Tongue (tissue), 2 donors: ENCODE results near the gene MYO10. TPM values are rescaled to one million over a fixed set of nuclear protein-coding genes. Genes with fewer than 3 reads are reported as not detected.

Source experiments
- DNase-seq: peaks from one replicate; pipeline ENCODE4 v3.0.0-alpha.2; 2015
- total RNA-seq: library from RNA; depleted of rRNA; stranded (reverse); fragments of >200 nt; gene quantifications from one replicate; pipeline ENCODE4 v1.2.3, GENCODE V29; 2014

The MYO10 gene
- total RNA-seq, 1 donor from 2014 or later, result 27.1 TPM

GRCh38 chr5:16812448-16812847 is 123.6 kb downstream of the MYO10 start:
- DNase-seq, result no peak

DNA sequence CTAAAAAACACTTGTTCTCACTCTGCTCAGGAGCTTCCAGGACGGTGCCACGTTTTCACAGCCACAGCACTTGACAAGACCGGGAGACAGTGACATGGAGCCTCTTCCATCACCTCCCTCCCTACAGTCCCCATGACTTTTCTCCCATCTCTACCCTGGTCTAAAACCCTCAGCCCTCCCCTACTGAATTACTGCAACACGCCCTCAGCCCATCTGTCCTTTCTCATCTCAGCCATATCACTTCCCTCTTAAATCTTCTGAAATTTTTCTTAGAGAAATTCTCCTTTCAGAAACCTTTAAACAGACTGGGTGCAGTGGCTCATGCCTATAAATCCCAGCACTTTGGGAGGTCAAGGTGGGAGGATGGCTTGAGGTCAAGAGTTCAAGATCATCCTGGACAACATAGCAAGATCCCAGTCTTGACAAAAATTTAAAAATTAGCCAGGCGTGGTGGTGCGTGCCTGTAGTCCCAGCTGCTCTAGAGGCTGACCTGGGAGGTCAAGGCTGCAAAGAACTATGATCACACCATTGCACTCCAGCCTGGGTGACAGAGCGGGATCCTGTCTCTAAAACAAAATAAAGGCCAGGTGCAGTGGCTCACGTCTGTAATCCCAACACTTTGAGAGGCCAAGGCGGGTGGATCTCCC is 125.8 kb downstream of the MYO10 start:
- peak; percentile 27 for DNase-seq

DNA sequence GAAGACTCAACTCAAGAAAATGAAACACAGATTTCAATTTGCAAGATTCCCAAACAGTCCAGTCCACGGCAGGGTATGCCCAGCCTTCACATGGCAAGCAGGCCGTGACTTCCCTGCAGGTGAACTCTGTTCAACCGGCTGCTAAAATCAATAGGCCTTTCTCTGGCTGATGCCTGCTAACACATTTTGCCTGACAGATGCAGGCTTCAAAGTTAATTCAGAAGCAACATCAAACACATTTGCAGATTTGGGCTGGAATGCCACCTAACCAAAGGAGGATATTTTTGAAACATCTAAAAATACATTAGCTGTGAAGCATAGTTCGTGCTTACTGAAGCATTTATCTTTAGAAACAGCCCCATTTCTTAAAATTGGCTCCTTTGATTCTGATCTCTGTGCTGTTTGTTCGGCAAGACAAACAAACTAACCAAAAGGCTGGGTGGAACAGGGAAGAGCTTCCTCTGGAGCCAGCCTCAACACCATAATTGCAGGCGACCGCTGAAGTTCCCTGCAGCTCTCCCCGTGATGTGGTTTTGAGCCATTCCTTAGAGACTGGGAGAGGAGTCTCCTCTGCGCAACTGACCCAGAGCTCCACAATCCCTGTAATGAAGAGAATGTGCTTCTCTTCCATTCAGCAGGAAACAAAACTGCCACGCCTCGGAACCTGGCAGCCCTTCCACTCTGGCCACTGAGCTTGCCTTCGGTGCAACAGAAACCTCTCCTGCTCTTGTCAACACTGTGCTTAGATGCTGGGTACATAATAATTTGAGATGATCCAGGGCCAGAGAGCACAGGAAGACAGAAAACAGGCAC is 126.5 kb downstream of the MYO10 start:
- DNase-seq, result peak; percentile 58

DNA sequence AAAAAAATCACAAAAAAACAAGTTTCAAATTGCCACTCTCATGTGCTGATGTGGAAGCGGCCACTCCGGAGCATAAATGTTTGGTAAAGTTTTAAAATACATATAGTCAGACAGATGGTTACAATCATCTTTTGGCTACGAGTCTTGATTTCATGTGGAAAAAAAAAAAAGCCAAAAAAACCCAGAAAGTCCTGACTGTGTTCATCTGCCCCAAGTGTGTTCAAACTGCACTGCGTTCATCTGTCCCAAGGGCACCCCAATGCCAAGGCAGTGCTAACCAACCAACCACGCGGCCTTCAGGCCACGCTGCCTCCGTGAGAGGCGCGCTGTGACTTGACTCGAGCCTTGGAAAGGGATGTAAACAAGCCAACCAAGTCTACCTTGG is 127.1 kb downstream of the MYO10 start:
- peak; percentile 40 for DNase-seq

- DNase-seq, result no peak
Observed at GRCh38 chr5:16808021-16808420, 128.1 kb downstream of the MYO10 start.

GRCh38 chr5:16807547-16807864 is 128.6 kb downstream of the MYO10 start:
- no peak for DNase-seq

DNA sequence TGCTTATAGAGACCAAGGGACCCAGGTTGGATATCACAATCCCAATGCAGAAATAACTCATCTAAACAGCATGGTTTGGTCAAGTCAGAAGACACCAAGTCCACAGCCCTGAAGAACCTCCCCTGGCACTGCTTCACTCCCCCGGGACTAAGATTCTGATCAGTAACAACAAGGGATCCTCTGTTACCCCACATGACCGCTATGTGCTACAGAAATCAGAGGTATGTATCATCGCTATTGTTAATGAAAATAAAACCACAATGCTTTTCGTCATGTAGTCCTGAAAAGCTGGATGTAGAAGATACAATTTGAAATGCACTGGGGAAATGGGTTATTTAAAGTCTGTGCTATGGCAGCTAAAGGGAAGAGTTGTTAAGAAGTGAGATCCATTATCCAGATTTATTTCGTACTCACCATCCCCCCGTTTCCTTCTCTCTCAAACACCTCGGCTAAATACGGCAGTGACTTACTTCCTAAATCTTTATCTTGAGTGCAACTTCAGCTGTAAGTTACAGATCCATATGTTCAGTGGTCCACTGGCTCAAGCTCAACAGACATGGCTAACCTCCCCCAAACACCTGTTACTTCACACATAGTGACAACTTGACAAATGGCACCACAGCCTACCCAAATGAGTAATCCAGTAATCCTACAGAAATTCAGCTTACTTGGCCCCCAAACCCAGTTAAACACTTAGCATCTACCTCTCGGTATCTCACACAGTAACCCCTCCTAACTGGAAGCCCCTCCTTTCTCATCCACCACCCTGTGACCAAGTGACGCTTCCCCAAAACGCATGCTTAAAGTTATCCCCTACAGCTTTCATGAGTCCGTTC is 129.2 kb downstream of the MYO10 start:
- peak; percentile 86 for DNase-seq

GRCh38 chr5:16805486-16805885 is 130.6 kb downstream of the MYO10 start:
- peak; percentile 48 for DNase-seq

DNA sequence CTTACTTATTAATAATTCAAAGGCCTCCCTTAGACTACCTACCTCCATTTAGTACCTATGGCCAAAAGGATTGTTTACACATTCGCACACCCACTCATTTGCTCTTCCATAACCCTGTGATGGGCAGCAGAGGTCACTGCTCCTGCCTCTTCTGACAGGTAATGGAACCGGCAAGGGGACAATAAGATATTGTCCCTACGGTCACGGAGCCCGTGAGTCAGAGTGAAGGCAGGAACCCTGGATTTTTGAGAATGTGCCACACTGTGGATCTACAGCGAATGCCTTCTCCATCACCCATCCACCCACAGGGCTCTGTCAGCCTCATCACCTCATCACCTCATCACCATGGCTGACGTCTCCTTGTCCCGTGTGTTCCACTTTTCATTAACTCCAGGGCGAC is 132.3 kb downstream of the MYO10 start:
- DNase-seq, result no peak

DNA sequence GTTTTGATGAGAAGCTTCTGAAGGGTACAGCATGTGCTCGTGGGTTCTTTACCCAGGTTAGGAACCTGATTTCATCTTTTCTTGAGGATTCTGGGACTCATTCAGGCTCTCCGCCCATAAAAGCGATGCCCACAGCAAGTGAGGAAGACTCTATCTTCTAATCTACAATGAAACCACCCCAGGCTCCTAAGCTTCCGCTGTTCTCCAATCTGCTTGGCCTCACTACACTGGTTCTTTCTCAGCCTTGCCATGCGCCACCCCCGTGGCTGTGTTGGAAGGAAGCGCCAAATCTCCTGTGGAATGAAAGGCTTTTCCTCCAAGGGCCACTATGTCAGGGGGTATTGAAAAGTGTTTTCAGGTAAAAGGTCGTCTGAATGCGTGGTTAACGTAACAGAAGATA is 135.6 kb downstream of the MYO10 start:
- DNase-seq, result no peak

DNA sequence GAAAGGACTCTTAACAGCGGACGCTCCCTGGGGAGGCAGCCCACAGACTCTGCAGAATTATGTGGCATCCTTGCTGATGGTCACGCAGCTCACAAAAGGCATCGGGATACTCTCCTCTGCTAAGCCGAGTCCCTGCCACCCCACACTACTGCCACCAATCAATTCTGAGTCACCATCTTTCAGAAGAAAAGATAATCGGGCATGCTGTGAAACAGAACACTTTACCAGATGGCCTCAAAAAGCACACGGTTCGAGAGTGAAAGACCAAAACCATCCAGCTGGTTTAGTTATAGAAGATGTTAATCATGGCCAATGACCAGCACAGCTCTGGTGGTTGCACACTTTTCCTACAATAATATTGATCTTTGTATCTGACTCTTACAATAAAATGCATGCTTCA is 136.3 kb downstream of the MYO10 start:
- no peak for DNase-seq

DNA sequence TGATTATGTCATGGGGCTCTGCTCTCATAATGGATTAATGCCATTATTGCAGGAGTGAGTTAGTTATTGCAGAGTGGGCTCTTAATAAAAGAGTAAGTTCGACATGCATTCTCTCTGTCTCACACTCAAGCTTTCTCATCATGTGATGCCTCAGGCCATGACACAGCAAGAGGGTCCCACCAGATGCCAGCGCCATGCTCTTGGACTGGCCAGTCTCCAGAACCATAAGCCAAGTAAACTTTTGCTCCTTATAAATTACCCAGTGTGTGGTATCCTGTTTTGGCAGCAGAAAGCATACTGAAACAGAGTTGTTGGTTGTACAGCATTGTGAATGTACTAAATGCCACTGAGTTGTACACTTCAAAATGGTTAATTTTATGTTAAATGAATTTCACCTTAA is 138.1 kb downstream of the MYO10 start:
- no peak for DNase-seq

DNA sequence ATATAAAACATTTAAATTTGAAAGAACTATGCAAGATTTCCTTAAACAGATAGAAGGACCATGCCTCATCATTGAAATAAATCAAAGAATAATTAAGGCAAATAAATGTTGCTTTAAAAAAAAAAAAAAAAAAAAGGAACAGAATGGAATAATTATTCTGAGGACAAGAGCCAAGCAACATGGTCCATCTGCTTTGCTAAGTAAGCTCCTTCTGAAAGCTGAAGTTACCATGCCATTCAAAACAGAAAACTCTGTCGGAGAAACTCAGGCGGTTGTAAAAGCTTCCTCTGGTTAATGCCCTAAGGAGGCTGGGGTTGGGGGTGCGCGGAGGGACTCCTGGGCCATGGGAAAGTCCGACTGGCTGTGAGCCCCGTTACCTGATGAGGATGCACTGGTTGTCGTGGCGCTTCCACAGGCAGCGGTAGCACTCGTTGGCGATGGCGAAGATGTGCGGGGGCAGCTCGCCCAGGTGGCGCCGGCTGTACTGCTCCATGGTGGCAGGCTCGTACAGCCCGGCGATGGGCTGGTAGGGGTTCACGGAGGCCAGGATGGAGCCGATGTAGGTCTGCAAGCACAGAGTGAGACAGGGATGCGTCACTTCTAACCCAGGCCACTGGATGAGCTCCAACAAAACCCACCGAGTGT is 141.7 kb downstream of the MYO10 start:
- no peak for DNase-seq

- DNase-seq, result no peak
Observed at GRCh38 chr5:16792598-16793275, 143.4 kb downstream of the MYO10 start.

DNA sequence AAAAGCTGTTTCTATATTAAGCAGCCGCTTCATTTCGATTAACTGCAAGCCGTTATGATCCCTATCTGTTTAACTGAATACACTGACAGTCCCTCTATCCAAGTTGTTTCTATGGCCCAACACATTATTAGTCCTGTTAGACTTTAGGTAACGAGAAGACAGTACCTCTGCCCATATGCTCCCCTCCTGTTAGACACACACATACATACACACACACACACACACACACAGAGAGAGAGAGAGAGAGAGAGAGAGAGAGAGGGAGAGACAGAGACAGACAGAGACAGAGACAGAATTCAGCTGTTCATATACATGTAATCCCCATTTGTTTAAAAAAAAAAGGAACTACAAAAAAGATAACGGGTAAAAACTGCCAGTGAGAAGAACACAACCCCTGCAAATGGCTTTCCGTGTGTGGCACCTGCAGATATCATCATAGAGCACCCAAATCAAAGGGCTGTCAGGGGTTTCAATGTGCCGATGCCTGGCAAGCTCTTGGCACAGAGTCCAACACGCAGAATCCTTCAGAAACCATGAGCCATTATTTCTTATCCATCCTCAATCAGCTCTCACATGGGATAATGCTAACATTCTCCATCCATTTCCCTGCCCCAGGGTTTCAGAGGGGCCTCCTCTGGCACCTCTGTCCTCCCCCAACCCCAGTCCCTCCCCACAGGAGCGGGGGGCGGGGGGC is 144.0 kb downstream of the MYO10 start:
- peak; percentile 33 for DNase-seq

DNA sequence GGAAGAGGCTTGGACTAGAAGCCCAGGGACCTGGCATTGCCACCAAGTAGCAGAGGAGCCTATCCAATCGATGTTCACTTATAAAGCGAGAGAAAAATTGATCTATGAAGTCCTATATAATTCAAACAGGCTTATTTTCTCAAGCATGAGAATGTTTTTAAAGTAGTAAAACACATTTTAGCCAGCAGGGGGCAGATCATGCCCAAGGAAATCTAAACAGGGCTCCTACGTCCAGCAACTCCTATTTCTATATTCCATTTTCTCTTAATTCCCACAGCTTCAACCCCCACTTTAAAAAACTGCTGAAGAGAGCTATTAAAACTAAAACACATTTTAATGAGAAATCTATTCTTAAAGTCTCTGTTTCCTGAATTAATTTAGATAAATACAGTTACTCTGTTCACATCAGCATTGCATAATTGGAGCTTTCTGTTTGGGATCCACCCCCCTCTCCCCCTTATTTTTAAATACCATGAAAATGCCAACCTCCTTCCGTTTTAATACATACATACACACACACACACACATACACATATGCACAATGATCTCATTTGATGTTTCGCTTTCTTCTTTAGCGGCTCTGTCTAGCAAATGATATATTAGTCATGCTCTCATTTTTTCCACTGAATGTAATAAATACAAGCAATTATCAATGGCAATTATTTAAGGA is 144.9 kb downstream of the MYO10 start:
- peak; percentile 91 for DNase-seq

DNA sequence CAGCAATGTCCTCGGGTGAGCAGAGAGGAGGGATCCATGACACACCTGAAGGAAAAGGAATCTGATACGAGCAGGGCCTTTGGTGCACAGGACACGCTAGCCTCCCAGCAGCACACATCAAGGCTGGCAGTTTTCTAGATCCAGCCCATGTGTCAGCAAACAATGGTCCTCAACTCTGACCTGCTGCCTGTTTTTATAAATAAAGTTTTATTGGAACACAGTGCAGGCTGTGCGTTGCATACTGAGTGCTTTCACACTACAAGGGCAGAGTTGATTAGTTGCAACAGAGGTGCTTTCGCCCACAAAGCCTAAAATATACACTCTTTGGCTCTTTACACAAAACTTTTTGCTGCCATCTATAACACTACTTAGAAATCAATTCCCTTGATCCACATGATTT is 147.1 kb downstream of the MYO10 start:
- DNase-seq, result no peak

GRCh38 chr5:16787278-16787677 is 148.8 kb downstream of the MYO10 start:
- DNase-seq, result no peak

DNA sequence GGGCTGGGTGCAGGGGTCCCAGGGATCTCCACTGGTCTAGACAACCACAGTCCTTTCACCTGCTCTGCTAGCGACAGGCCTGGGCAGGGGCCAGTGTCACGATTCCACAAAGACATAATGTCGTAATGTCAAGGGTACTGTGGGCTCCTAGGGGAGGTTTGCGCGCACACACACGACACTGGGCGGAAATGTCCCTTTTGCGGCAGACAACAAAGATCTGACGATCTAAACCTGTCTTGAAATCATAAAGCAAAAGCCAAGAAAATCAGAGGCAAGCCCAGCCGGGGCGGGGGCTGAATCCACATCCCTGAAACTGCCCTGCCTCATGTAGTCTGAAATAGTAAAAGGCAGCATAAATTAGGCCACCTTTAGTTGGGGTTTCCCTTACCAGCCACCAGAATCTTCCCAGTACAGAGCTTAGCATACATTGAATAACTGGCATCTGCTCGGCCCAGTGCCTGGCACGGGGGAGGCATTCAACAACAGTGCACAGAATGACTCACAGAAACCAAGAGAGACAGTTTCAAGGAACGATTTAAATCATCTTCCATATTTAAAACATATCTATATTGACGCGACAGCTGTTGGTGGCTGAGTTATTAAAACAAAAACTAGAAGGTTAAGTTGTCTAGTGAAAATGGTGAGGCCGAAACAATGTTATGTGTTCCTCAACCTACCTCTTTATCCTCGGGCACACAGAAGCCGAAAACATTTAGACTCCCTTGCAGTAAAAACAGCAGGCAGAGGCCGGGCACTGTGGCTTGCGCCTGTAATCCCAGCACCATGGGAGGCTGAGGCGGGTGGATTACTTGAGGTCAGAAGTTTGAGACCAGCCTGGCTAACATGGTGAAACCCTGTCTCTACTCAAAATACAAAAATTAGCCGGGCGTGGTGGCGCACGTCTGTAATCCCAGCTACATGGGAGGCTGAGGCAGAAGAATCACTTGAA is 151.0 kb downstream of the MYO10 start:
- DNase-seq, result no peak

- DNase-seq, result no peak
Observed at GRCh38 chr5:16784088-16784487, 152.0 kb downstream of the MYO10 start.
